Bronchial epithelial cell (primary cell): ENCODE results near the gene SOX13. TPM values are rescaled to one million over a fixed set of nuclear protein-coding genes. Genes with fewer than 3 reads are reported as not detected.

ENCODE experiments used
- DNase-seq: peaks from one replicate; pipeline ENCODE4 v3.0.0-alpha.2; 2010; ENCODE audit warnings: low read depth
- FAIRE-seq: peaks from 2 replicates; lab custom pipeline; 2011; peaks lifted over from hg19 to GRCh38; lab: Jason Lieb, UNC
- H3K27me3 ChIP-seq: 2 replicates; pipeline ENCODE4 v1.5.1; 2011; ENCODE audit warnings: low read length; ENCODE audit not compliant: control insufficient read depth, insufficient read depth
- H3K36me3 ChIP-seq: 2 replicates; pipeline ENCODE4 v1.5.1; 2011; ENCODE audit warnings: low read length; ENCODE audit not compliant: control insufficient read depth, insufficient read depth
- H3K4me3 ChIP-seq: 2 replicates; pipeline ENCODE4 v1.5.1; 2011; ENCODE audit warnings: mild to moderate bottlenecking, low read depth, low read length, control low read depth
- CTCF ChIP-seq: IDR thresholded peaks from 2 replicates; pipeline ENCODE4 v1.5.1; 2011; ENCODE audit warnings: mild to moderate bottlenecking, moderate library complexity, low read length, control low read depth, inconsistent platforms; ENCODE audit not compliant: insufficient read depth, severe bottlenecking
- total RNA-seq: library from RNA; depleted of rRNA; stranded (reverse); fragments of >200 nt; gene quantifications from 2 replicates; pipeline ENCODE4 v1.2.1, GENCODE V29; 2014

Gene SOX13
- total RNA-seq, 1 donor from 2014 or later, result 3.2 TPM

GRCh38 chr1:204176049-204176448 is 103.1 kb downstream of the SOX13 start:
- no peak for TF ChIP-seq CTCF
- H3K36me3 ChIP-seq, result no peaks in the 10 kb centered on the region
- peaks cover 2% of the 10 kb centered on the region for H3K27me3 ChIP-seq
- FAIRE-seq, result no peak
- H3K4me3 ChIP-seq, result no peak overlapping the region
- no peak for DNase-seq

GRCh38 chr1:204177133-204177532 is 104.2 kb downstream of the SOX13 start:
- peaks cover 2% of the 10 kb centered on the region for H3K27me3 ChIP-seq
- H3K36me3 ChIP-seq, result no peaks in the 10 kb centered on the region
- H3K4me3 ChIP-seq, result no peak overlapping the region
- TF ChIP-seq CTCF, result no peak
- no peak for DNase-seq
- no peak for FAIRE-seq

Other genes starting within 250 kb of the SOX13 start
- 27.1 and 41.9 TPM in 2 replicates for gene SNRPE, start 211.5 kb upstream of the SOX13 start, total RNA-seq
- gene ETNK2, start 78.9 kb downstream of the SOX13 start, total RNA-seq, result 58.7 and 70.4 TPM in 2 replicates
- 0.26 TPM in 2 replicates for gene REN, start 93.2 kb downstream of the SOX13 start, total RNA-seq
- gene KISS1, start 123.4 kb downstream of the SOX13 start, total RNA-seq, result not detected in 2 replicates
- 1.2 and 1.8 TPM in 2 replicates for gene GOLT1A, start 140.9 kb downstream of the SOX13 start, total RNA-seq